T-cell (primary cell): ENCODE measurements around the gene MRPL20. TPM values are rescaled to one million over a fixed set of nuclear protein-coding genes. Genes with fewer than 3 reads are reported as not detected.
"Not testable (repeated sequence)": the region's sequence is repeated elsewhere in the genome, so short reads cannot be mapped to it uniquely, and the experiment has no call there.

Source experiments
- ATAC-seq, 4 experiments: fragments of 200-7000 bp in 3 of 4; fragments of 150-1000 bp in 1 of 4; cut with Tn5 transposase; replicated peaks in 1 of 4; 1 replicate in 3 of 4; 2 replicates in 1 of 4; pipeline ENCODE4 v1.10.0; 2021; ENCODE audit warnings: moderate library complexity in 3 of 4, mild to moderate bottlenecking in 2 of 4, moderate number of reproducible peaks in 1 of 4
- CTCF ChIA-PET, 2 donors: fragments of 300-600 bp; sonication (Branson Sonifier 250); formaldehyde crosslinking; loops; one replicate each; lab custom pipeline; 2022; ENCODE audit warnings: antibody characterized with exemption in 2 of 2; lab: Charles Lee
- POLR2A ChIA-PET, 2 donors: fragments of 300-600 bp; sonication (Branson Sonifier 250); formaldehyde crosslinking; loops; one replicate each; lab custom pipeline; 2022; ENCODE audit warnings: antibody characterized with exemption in 2 of 2; lab: Charles Lee
- DNase-seq, 35 experiments: peaks; one replicate each; pipeline versions ENCODE4 v3.0.0 to v3.0.0-alpha.2; 2013 to 2023
- H3K27ac ChIP-seq: one replicate; pipeline ENCODE4 v1.5.1; 2013; ENCODE audit warnings: low read length
- H3K27me3 ChIP-seq, 2 experiments: replicated peaks in 1 of 2; 1 replicate in 1 of 2; 2 replicates in 1 of 2; pipeline versions ENCODE4 v1.6.1 to v1.7.0; 2013; ENCODE audit warnings: low read length in 1 of 2, mixed read lengths in 1 of 2; ENCODE audit not compliant: control insufficient read depth in 2 of 2, insufficient read depth in 2 of 2; ENCODE audit errors: extremely low read depth in 1 of 2
- H3K36me3 ChIP-seq, 2 donors: 1 replicate in 1 of 2; 2 replicates in 1 of 2; pipeline versions ENCODE4 v1.6.1 to v1.7.0; 2013; ENCODE audit warnings: low read length in 1 of 2; ENCODE audit not compliant: control insufficient read depth in 2 of 2, insufficient read depth in 1 of 2; ENCODE audit errors: extremely low read depth in 1 of 2
- H3K4me1 ChIP-seq, 2 experiments: 1 replicate in 1 of 2; 2 replicates in 1 of 2; pipeline versions ENCODE4 v1.6.1 to v1.7.0; 2013; ENCODE audit warnings: low read length in 2 of 2, mixed read lengths in 1 of 2; ENCODE audit not compliant: insufficient read depth in 2 of 2, control insufficient read depth in 1 of 2; ENCODE audit errors: extremely low read depth in 1 of 2
- H3K4me3 ChIP-seq, 2 donors: 1 replicate in 1 of 2; 2 replicates in 1 of 2; pipeline versions ENCODE4 v1.5.1 to v1.7.0; 2013; ENCODE audit warnings: mild to moderate bottlenecking in 2 of 2, low read length in 1 of 2, moderate library complexity in 1 of 2; ENCODE audit not compliant: control insufficient read depth in 1 of 2; ENCODE audit errors: extremely low read depth in 1 of 2
- H3K9me3 ChIP-seq: 2 replicates; pipeline ENCODE4 v1.7.0; 2013
- H3K27ac Mint-ChIP-seq, 2 donors: one replicate each; pipeline ENCODE4 v1.8.0; 2020 to 2021; ENCODE audit warnings: mild to moderate bottlenecking in 2 of 2, mixed read lengths in 2 of 2
- H3K27me3 Mint-ChIP-seq, 2 donors: one replicate each; pipeline ENCODE4 v1.8.0; 2021 to 2022; ENCODE audit warnings: mixed read lengths in 2 of 2
- H3K36me3 Mint-ChIP-seq: one replicate; pipeline ENCODE4 v1.8.0; 2021; ENCODE audit warnings: mixed read lengths
- H3K4me1 Mint-ChIP-seq, 3 donors: one replicate each; pipeline ENCODE4 v1.8.0; 2020 to 2022; ENCODE audit warnings: mixed read lengths in 3 of 3, mild to moderate bottlenecking in 1 of 3
- H3K4me3 Mint-ChIP-seq, 3 donors: one replicate each; pipeline ENCODE4 v1.8.0; 2020 to 2022; ENCODE audit warnings: mild to moderate bottlenecking in 3 of 3, mixed read lengths in 3 of 3, moderate library complexity in 3 of 3
- H3K9me3 Mint-ChIP-seq, 3 donors: one replicate each; pipeline ENCODE4 v1.8.0; 2020 to 2022; ENCODE audit warnings: mixed read lengths in 3 of 3
- WGBS: methylation state at CpG from one replicate; pipeline ENCODE4 v1.1.5; 2013; ENCODE audit warnings: missing lambda C conversion rate; ENCODE audit not compliant: insufficient coverage; 5-methylcytosine and 5-hydroxymethylcytosine counted together
- total RNA-seq, 35 experiments: library from RNA in 6 of 35; stranded (reverse) in 6 of 35; fragments of 120-200 nt in 1 of 35; gene quantifications; one replicate each; pipeline versions ENCODE4 v1.2.1 to v1.2.4 and lab custom pipeline; 2013 to 2026

MRPL20 gene
- total RNA-seq, 5 donors from 2014 or later (not counting 1 experiment from before 2014, with no cell fraction given): 106 to 123 (median 114) TPM

- Mint-ChIP-seq H3K27ac (peak overlapping the region in 1 of 2 donors; percentile 31), H3K9me3 (peaks cover 0 to 5% (median 0%) of the 10 kb centered on the region in 3 donors), H3K4me1 (peaks cover 13 to 22% (median 21%) of the 10 kb centered on the region in 3 donors), H3K4me3 (no peak overlapping the region), H3K27me3 (no peaks in the 10 kb centered on the region), H3K36me3 (no peaks in the 10 kb centered on the region)
- DNase-seq (no peak), ATAC-seq (no peak)
- Histone ChIP-seq H3K27ac (no peak overlapping the region), H3K4me3 (no peak overlapping the region), H3K36me3 (no peaks in the 10 kb centered on the region), H3K9me3 (no peaks in the 10 kb centered on the region), H3K27me3 (no peaks in the 10 kb centered on the region), H3K4me1 (peaks cover 6 to 19% of the 10 kb centered on the region in 2 experiments)
- CTCF ChIA-PET: no interaction called here
- POLR2A ChIA-PET: no interaction called here
- WGBS: 97% methylated on average over 12 of the region's 13 CpGs
Measured at GRCh38 chr1:1411626-1412025, 4.5 kb upstream of the MRPL20 start.

- ATAC-seq, H3K9me3 Mint-ChIP-seq, H3K27me3 ChIP-seq, DNase-seq, CTCF ChIA-PET, H3K27ac ChIP-seq, H3K36me3 Mint-ChIP-seq, H3K9me3 ChIP-seq, H3K27me3 Mint-ChIP-seq, H3K4me3 Mint-ChIP-seq, H3K27ac Mint-ChIP-seq, H3K4me3 ChIP-seq: not testable (repeated sequence)
- H3K36me3 ChIP-seq: peaks cover 0 to 12% of the 10 kb centered on the region in 2 donors
- peaks cover 11 to 33% of the 10 kb centered on the region in 2 experiments for H3K4me1 ChIP-seq
- POLR2A ChIA-PET: interaction anchor here in 1 of 2 donors (0.6 kb wide), 1 partner anchor 13 kb away, joined by 3 read pairs; no protein-coding TSS in a partner anchor
- WGBS: no CpG with 5 or more reads among the region's 8 CpGs
- H3K4me1 Mint-ChIP-seq: peaks cover 25 to 35% (median 32%) of the 10 kb centered on the region in 3 donors
Measured at GRCh38 chr1:1410238-1410637, 3.1 kb upstream of the MRPL20 start.

GRCh38 chr1:1407636-1408318 is 684 bp upstream of the MRPL20 start:
- Mint-ChIP-seq H3K4me1 (peaks cover 33 to 46% (median 39%) of the 10 kb centered on the region in 3 donors), H3K27ac (peak overlapping the region; percentile 61 to 78), H3K27me3 (no peaks in the 10 kb centered on the region), H3K36me3 (peaks cover 16% of the 10 kb centered on the region), H3K4me3 (peak overlapping the region; percentile 77 to 95 (median 89)), H3K9me3 (peaks cover 0 to 3% (median 0%) of the 10 kb centered on the region in 3 donors)
- no peaks in the 10 kb centered on the region for H3K27me3 ChIP-seq
- H3K4me1 ChIP-seq: peaks cover 11 to 40% of the 10 kb centered on the region in 2 experiments
- ATAC-seq (peak in 3 of 4 experiments; percentile 13 to 18 (median 15)), DNase-seq (peak in 3 of 35 experiments; percentile 7 to 26 (median 14))
- H3K27ac ChIP-seq: peak overlapping the region; percentile 67
- ChIA-PET POLR2A (no interaction called here), CTCF (interaction anchor here in 1 of 2 donors (0.8 to 1.2 kb wide), 3 partner anchors 9 to 97 kb away, joined by 3 to 8 read pairs (median 5); partner anchors contain the start of genes AURKAIP1 and CCNL2)
- H3K36me3 ChIP-seq: peaks cover 4 to 28% of the 10 kb centered on the region in 2 donors
- H3K9me3 ChIP-seq: no peaks in the 10 kb centered on the region
- peak overlapping the region; percentile 76 to 85 for H3K4me3 ChIP-seq
- 12% methylated on average over 24 of the region's 41 CpGs for WGBS

GRCh38 chr1:1406101-1406820 is 832 bp downstream of the MRPL20 start:
- WGBS: 40% methylated on average over 34 of the region's 43 CpGs

GRCh38 chr1:1403653-1404052 is 3.4 kb downstream of the MRPL20 start:
- H3K27ac Mint-ChIP-seq: peak overlapping the region in 1 of 2 donors; percentile 14
- Histone ChIP-seq H3K27me3 (no peaks in the 10 kb centered on the region), H3K27ac (no peak overlapping the region), H3K4me1 (peaks cover 22 to 56% of the 10 kb centered on the region in 2 experiments), H3K9me3 (no peaks in the 10 kb centered on the region), H3K36me3 (peaks cover 14 to 50% of the 10 kb centered on the region in 2 donors), H3K4me3 (no peak overlapping the region)
- ATAC-seq (no peak), DNase-seq (no peak)
- ChIA-PET CTCF (no interaction called here), POLR2A (no interaction called here)
- no peaks in the 10 kb centered on the region for H3K9me3 Mint-ChIP-seq
- no peaks in the 10 kb centered on the region for H3K27me3 Mint-ChIP-seq
- H3K4me3 Mint-ChIP-seq: peak overlapping the region; percentile 7 to 22 (median 17)
- 89% methylated on average over 6 of the region's 7 CpGs for WGBS
- H3K36me3 Mint-ChIP-seq: peaks cover 27% of the 10 kb centered on the region
- H3K4me1 Mint-ChIP-seq: peaks cover 45 to 66% (median 52%) of the 10 kb centered on the region in 3 donors

More at GRCh38 chr1:1406101-1406820, 832 bp downstream of the MRPL20 start:
- Histone ChIP-seq H3K4me3 (peak overlapping the region; percentile 76 to 85), H3K9me3 (no peaks in the 10 kb centered on the region), H3K27ac (peak overlapping the region; percentile 67), H3K36me3 (peaks cover 7 to 41% of the 10 kb centered on the region in 2 donors), H3K27me3 (no peaks in the 10 kb centered on the region), H3K4me1 (peaks cover 11 to 44% of the 10 kb centered on the region in 2 experiments)
- Mint-ChIP-seq H3K27me3 (no peaks in the 10 kb centered on the region), H3K4me1 (peaks cover 31 to 57% (median 48%) of the 10 kb centered on the region in 3 donors), H3K4me3 (peak overlapping the region; percentile 89 to 95 (median 91)), H3K9me3 (no peaks in the 10 kb centered on the region), H3K27ac (peak overlapping the region; percentile 82 to 87), H3K36me3 (peaks cover 23% of the 10 kb centered on the region)
- DNase-seq (no peak), ATAC-seq (no peak)
- ChIA-PET CTCF (no interaction called here), POLR2A (interaction anchor here in 1 of 2 donors (0.6 kb wide), 1 partner anchor 40 kb away, joined by 3 read pairs; no protein-coding TSS in a partner anchor)

- Mint-ChIP-seq H3K4me3 (peak overlapping the region in 2 of 3 donors; percentile 17 to 34), H3K36me3 (peaks cover 27% of the 10 kb centered on the region), H3K4me1 (peaks cover 45 to 66% (median 52%) of the 10 kb centered on the region in 3 donors)
- DNase-seq, H3K27ac Mint-ChIP-seq, H3K27ac ChIP-seq, H3K9me3 Mint-ChIP-seq, H3K9me3 ChIP-seq, ATAC-seq, H3K27me3 ChIP-seq, H3K27me3 Mint-ChIP-seq, H3K4me3 ChIP-seq: not testable (repeated sequence)
- ChIA-PET CTCF (interaction anchor here in 1 of 2 donors (0.6 kb wide), 1 partner anchor 87 kb away, joined by 3 read pairs; no protein-coding TSS in a partner anchor), POLR2A (interaction anchor here in 1 of 2 donors (0.7 kb wide), 1 partner anchor 28 kb away, joined by 4 read pairs; the partner anchor contains the start of gene AURKAIP1)
- Histone ChIP-seq H3K4me1 (peaks cover 23 to 56% of the 10 kb centered on the region in 2 experiments), H3K36me3 (peaks cover 14 to 51% of the 10 kb centered on the region in 2 donors)
- 89% methylated on average over 3 of the region's 9 CpGs for WGBS
Measured at GRCh38 chr1:1402901-1403392, 4.1 kb downstream of the MRPL20 start.
